ENCODE data around the gene ST6GALNAC5.
A peak's percentile ranks its signal among the peaks of the same experiment; 100 is the strongest.
"Not testable (repeated sequence)": the region's sequence is repeated elsewhere in the genome, so short reads cannot be mapped to it uniquely, and the experiment has no call there.

The ST6GALNAC5 gene

DNA sequence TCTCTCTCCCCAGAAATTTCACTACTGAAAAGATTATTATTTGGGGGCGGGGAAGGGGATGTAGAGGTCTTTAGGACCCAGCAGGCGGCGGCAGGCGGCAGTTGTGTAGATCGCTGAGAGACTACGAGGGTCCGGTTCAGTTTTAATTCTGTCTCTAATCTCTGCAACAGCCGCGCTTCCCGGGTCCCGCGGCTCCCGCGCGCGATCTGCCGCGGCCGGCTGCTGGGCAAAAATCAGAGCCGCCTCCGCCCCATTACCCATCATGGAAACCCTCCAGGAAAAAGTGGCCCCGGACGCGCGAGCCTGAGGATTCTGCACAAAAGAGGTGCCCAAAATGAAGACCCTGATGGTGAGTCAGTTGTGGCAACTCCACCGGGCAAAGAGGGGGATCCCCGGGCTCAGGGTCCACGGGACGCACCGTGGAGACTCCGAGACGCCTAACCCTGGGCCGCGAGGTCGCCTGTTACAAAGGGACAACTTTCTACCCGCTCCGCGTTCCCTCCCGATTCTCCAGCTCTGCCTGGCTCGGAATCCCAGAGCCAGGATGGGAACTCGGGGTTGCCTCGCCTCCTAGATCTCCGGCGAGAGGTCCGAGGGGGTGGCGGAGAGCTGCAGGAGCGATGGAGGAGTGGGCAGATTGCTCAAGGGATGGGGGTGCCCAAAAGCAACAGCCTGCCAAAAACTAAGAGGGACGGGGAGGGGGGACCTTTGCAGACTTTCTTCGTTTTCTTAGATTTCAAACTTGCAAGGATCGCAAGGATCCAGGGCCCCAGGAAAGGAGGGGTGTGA is at the start of gene ST6GALNAC5:
TSS of gene ST6GALNAC5 (plus strand) at position 139 of the 789 bp plus-strand sequence.
- DNase-seq: peak; percentile 49

- DNase-seq: no peak
Measured at GRCh38 chr1:76820028-76820427, 47.3 kb upstream of the ST6GALNAC5 start.

GRCh38 chr1:76822961-76823360 is 44.3 kb upstream of the ST6GALNAC5 start:
- DNase-seq: not testable (repeated sequence)

DNA sequence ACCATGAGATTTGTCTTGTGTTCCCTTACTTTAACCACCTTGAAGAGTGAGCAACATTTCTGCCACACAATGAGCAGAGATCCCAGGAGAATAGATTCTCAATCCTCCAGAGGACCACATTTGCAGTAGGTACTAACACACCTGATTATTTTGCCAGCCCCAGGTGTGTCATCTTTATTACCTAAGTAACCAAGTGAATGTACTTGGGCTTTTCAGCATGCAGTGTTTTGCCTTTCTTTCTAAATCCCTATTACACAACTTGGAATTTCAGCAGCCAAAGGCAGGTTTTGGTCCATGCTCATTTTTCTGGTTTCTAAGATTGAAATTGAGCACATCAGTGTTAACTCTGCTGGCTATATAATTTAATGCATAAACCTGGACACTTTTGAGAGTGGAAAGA is 43.2 kb upstream of the ST6GALNAC5 start:
- DNase-seq: no peak

- no peak for DNase-seq
Measured at GRCh38 chr1:76826072-76826845, 41.0 kb upstream of the ST6GALNAC5 start.

- DNase-seq: no peak
Measured at GRCh38 chr1:76827066-76827465, 40.2 kb upstream of the ST6GALNAC5 start.

- DNase-seq: no peak
Measured at GRCh38 chr1:76830373-76830772, 36.9 kb upstream of the ST6GALNAC5 start.

DNA sequence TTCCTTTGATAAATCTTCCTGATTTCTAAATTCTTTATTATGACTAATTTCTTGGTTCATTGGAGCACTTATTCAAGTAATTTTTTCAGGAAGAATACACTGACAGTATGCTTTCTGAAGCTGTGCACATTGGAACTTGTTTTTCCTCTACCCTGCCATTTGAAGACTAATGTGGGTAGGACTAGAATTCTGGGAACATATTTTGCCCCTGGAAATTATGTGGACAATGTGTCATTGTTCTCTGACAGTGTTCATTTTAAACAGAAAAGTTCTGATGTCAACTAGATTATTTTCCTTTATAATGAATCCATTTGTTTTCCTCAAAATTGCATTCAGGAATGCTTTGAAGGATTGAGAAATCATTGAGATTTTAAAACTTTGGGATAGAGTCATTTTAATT is 34.8 kb upstream of the ST6GALNAC5 start:
- DNase-seq: no peak

- DNase-seq: no peak
Measured at GRCh38 chr1:76833151-76833550, 34.1 kb upstream of the ST6GALNAC5 start.

DNA sequence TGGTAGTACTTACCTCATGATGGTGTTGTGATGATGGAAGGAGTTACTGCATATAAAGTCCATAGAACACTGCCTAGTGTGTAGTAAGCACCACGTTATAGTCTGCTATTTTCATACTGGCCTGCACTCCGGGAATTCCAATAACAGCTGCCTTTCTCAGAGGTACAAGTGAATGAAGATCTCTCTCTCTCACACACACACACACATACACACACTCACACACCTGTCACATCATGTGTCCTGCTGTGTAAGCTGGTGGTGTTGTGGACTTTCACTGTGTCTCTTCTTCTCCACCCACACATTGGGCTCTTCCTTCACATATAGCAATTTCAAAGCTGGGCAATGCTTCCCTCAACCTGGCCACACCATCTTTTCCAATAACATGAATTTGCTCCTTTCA is 33.4 kb upstream of the ST6GALNAC5 start:
- no peak for DNase-seq

- DNase-seq: no peak
Measured at GRCh38 chr1:76835203-76835602, 32.1 kb upstream of the ST6GALNAC5 start.

DNA sequence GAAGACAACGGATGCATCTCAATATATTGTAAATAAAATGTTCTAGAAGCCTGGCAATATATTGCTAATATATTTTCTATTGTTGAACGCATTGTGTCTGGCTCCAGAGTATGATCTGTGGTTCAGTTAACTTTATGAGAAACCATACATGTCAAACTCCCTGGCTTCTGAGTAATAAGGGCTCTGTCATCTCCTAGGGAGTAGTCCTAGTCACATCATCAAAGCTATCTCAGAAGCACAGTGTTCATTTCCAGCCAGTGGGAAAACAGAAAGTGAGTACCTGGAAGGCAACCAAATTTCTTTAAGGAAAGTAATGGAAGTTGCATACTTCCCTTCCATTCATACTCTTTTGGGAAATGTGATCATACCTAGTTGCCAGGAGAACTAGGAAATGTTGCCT is 27.0 kb upstream of the ST6GALNAC5 start:
- DNase-seq: no peak

GRCh38 chr1:76841460-76841859 is 25.8 kb upstream of the ST6GALNAC5 start:
- DNase-seq: no peak

DNA sequence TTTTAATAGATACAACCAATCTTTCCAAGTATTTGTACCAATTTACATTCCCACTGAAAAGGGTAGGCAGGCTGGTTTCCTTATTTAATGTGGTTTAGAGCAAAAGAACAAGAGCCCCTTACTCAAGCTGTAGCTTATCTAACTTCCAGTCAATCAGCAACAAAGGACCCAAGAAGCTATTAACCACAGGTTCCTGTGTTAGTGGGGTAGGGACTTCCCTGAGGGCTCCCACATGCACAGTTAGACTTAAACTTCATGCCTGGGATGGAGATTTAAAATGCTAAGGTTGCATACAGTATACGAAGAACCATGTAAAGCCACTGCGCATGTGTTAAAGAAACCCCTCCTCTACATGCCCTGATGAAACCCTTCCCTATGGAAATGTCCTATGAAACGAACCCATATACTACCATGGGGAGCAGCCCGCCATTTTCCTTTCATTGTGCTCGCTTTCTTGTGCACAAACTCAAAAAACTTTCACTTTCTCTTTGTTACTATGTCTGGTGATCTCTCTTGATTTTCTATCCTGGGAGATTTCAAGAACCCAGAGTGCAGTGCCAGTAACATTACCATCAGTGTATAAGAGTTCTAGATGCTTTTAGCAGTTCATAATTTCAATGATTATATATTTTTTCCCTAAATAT is 23.3 kb upstream of the ST6GALNAC5 start:
- DNase-seq: no peak

GRCh38 chr1:76854255-76854654 is 13.0 kb upstream of the ST6GALNAC5 start:
- DNase-seq: no peak

- DNase-seq: no peak
Measured at GRCh38 chr1:76856104-76856503, 11.2 kb upstream of the ST6GALNAC5 start.

GRCh38 chr1:76857138-76857537 is 10.1 kb upstream of the ST6GALNAC5 start:
- DNase-seq: no peak

DNA sequence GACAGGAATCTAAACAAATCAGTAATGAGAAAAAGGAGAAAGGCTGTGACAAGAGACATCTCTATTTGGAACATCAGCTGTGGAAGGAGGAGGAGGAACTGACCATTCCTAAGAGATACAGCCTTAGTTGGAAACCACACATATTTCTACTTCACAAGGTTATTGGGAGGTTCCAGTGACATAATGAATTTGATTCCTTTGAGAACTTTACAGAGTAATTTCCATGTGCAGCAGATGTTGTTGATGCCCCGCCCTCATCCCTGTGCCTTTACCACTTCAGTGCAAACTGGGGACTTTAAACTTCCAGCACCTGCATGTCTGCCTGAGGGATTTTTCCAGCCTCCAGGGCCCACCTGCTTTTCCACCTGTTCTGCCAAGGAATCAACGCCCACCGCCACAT is 9.3 kb upstream of the ST6GALNAC5 start:
- no peak for DNase-seq

DNA sequence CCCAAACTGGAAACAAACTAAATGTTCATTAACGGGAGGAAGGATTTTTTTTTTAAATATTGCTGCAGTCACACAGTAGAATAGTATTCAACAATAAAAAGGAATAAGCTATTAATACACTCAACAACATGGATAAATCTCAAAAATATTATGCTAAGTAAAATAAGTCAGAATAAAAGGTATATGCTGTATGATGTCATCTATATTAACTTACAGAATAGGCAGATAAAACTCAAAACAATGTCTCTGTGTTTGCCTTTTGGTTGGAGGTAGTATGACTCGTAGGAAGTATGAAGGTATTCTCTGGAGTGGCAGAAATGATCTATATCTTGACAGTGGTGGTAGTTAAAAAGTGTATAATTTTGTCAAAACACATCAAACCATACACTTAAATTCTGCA is 6.1 kb upstream of the ST6GALNAC5 start:
- no peak for DNase-seq

- DNase-seq: no peak
Measured at GRCh38 chr1:76862447-76862846, 4.8 kb upstream of the ST6GALNAC5 start.

GRCh38 chr1:76864383-76864782 is 2.9 kb upstream of the ST6GALNAC5 start:
- no peak for DNase-seq

- no peak for DNase-seq
Measured at GRCh38 chr1:76865696-76866286, 1.5 kb upstream of the ST6GALNAC5 start.

DNA sequence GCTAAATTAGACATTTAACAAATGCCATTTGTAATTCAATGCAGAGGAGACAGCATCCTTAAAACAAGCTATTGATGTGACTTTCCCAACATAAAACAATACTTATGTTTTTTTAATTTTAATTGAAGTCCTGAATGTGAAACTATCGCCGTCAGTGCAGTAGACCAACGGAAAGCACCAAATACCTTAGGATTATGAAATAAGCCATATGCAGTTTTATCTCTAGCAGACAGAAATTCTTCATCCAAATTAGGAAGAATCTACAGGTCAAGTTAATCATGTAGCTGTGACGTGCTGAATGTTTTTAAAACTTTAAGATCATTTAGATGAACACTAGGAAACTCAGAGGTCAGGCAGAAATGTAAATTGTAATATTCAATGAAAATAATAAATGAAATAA is 714 bp upstream of the ST6GALNAC5 start:
- DNase-seq: no peak

All from right hindlimb (tissue), 1 donor.